ENCODE data around the gene COLEC11. TPM values are rescaled to one million over a fixed set of nuclear protein-coding genes. Genes with fewer than 3 reads are reported as not detected.
A peak's percentile ranks its signal among the peaks of the same experiment; 100 is the strongest.
"Not testable (repeated sequence)": the region's sequence is repeated elsewhere in the genome, so short reads cannot be mapped to it uniquely, and the experiment has no call there.

COLEC11 gene
- polyA plus RNA-seq, 2 of the 4 experiments (the other 2 are of a cell fraction) = 0.30 to 0.97 TPM

GRCh38 chr2:3633982-3634595, 39.2 kb downstream of the COLEC11 start:
- ATAC-seq (peak in 1 of 2 experiments; percentile 15; a peak in 2 of 6 replicates), DNase-seq (ENCODE audit: low read depth in 1 of 2, low spot score in 1 of 2) (no peak), FAIRE-seq (no peak)
- 69% methylated on average over 11 of the region's 11 CpGs for WGBS (ENCODE audit: missing lambda C conversion rate)
- H3K4me1 ChIP-seq = no peaks in the 10 kb centered on the region
- no peak overlapping the region for H3K4me2 ChIP-seq
- CTCF ChIA-PET = interaction anchor here (0.5 to 2.2 kb wide), 3 partner anchors 16 to 1871 kb away, joined by 4 to 9 read pairs (median 5); no protein-coding TSS in a partner anchor
- no peaks in the 10 kb centered on the region for H3K9me3 ChIP-seq
- POLR2A ChIA-PET = no interaction called here
- H3K4me3 ChIP-seq = no peak overlapping the region
- TF ChIP-seq PHF8 (IDR thresholded peaks at IDR 0.05; ENCODE audit: borderline replicate concordance, low read depth) = no peak
- TF ChIP-seq HEYL (CRISPR knock-in tag; IDR thresholded peaks at IDR 0.05) = no peak
- TF ChIP-seq NPAS2 (CRISPR knock-in tag; IDR thresholded peaks at IDR 0.05; ENCODE audit: borderline replicate concordance) = no peak
- TF ChIP-seq ZC3H11A (IDR thresholded peaks at IDR 0.05) = no peak
- TF ChIP-seq ZNF302 (CRISPR knock-in tag; IDR thresholded peaks at IDR 0.05) = no peak
- TF ChIP-seq TP53 (CRISPR knock-in tag; IDR thresholded peaks at IDR 0.05) = no peak
- TF ChIP-seq KDM5A (IDR thresholded peaks at IDR 0.05) = no peak
- no peak for TF ChIP-seq HDAC2 (IDR thresholded peaks at IDR 0.05)
- TF ChIP-seq USF2 (IDR thresholded peaks at IDR 0.05) = no peak
- no peak for TF ChIP-seq ATOH8 (CRISPR knock-in tag; IDR thresholded peaks at IDR 0.05; ENCODE audit: low read depth)
- TF ChIP-seq HOXB5 (CRISPR knock-in tag; IDR thresholded peaks at IDR 0.05) = no peak
- no peak overlapping the region for H3K27ac ChIP-seq

- peak in 1 of 2 experiments; percentile 20; a peak in 2 of 6 replicates for ATAC-seq
- no peak overlapping the region for H3K27ac ChIP-seq
- no peak for FAIRE-seq
- H3K4me1 ChIP-seq = no peaks in the 10 kb centered on the region
- no peak overlapping the region for H3K4me3 ChIP-seq
- ChIA-PET CTCF (interaction anchor here (1.4 to 2.2 kb wide), 2 partner anchors 15 to 19 kb away, joined by 5 to 9 read pairs; no protein-coding TSS in a partner anchor), POLR2A (no interaction called here)
- WGBS (ENCODE audit: missing lambda C conversion rate) = 44% methylated on average over 12 of the region's 12 CpGs
- no peak overlapping the region for H3K4me2 ChIP-seq
- no peak for TF ChIP-seq SREBF2 (IDR thresholded peaks at IDR 0.05)
- no peak for TF ChIP-seq ZNF302 (CRISPR knock-in tag; IDR thresholded peaks at IDR 0.05)
- no peak for TF ChIP-seq PBX3 (IDR thresholded peaks at IDR 0.05)
- H3K9me3 ChIP-seq = no peaks in the 10 kb centered on the region
- no peak for DNase-seq (ENCODE audit: low read depth in 1 of 2, low spot score in 1 of 2)
Measured at GRCh38 chr2:3634596-3635121, 39.7 kb downstream of the COLEC11 start.

GRCh38 chr2:3635171-3635974, 40.5 kb downstream of the COLEC11 start:
- no peaks in the 10 kb centered on the region for H3K4me1 ChIP-seq
- H3K27ac ChIP-seq = no peak overlapping the region
- no peak overlapping the region for H3K4me3 ChIP-seq
- POLR2A ChIA-PET = no interaction called here
- FAIRE-seq (no peak), ATAC-seq (peak; percentile 4 to 17; a peak in 2 of 6 replicates), DNase-seq (ENCODE audit: low read depth in 1 of 2, low spot score in 1 of 2) (no peak)
- CTCF ChIA-PET = interaction anchor here (1.4 to 5.2 kb wide), 3 partner anchors 10 to 26 kb away, joined by 3 to 28 read pairs (median 4); no protein-coding TSS in a partner anchor
- WGBS (ENCODE audit: missing lambda C conversion rate) = 57% methylated on average over 29 of the region's 29 CpGs
- no peaks in the 10 kb centered on the region for H3K9me3 ChIP-seq
- H3K4me2 ChIP-seq = no peak overlapping the region
- no peak for TF ChIP-seq SREBF2 (IDR thresholded peaks at IDR 0.05)
- TF ChIP-seq KDM5A (IDR thresholded peaks at IDR 0.05) = no peak
- TF ChIP-seq MYC (IDR thresholded peaks at IDR 0.05; ENCODE audit: borderline replicate concordance, low read length) = no peak
- no peak for TF ChIP-seq ATOH8 (CRISPR knock-in tag; IDR thresholded peaks at IDR 0.05; ENCODE audit: low read depth)
- no peak for TF ChIP-seq SMC3 (IDR thresholded peaks at IDR 0.05)

- ATAC-seq; DNase-seq (ENCODE audit: low read depth in 1 of 2, low spot score in 1 of 2); H3K9me3 ChIP-seq; FAIRE-seq; POLR2A ChIA-PET; H3K4me3 ChIP-seq; H3K4me2 ChIP-seq; H3K27ac ChIP-seq; H3K4me1 ChIP-seq: not testable (repeated sequence)
- 83% methylated on average over 16 of the region's 16 CpGs for WGBS (ENCODE audit: missing lambda C conversion rate)
- CTCF ChIA-PET = interaction anchor here (1.4 to 5.2 kb wide), 3 partner anchors 9 to 25 kb away, joined by 3 to 28 read pairs (median 4); no protein-coding TSS in a partner anchor
Measured at GRCh38 chr2:3635975-3636327, 41.0 kb downstream of the COLEC11 start.
